Rectal smooth muscle tissue (tissue), 1 donor: Measurements from ENCODE around the gene BDNF.

Experiments
- H3K27ac ChIP-seq: one replicate; pipeline ENCODE4 v1.7.0; 2013; ENCODE audit warnings: low read depth, low read length, inconsistent platforms
- H3K27me3 ChIP-seq: one replicate; pipeline ENCODE4 v1.7.0; 2013; ENCODE audit warnings: low read length; ENCODE audit not compliant: control insufficient read depth, insufficient read depth
- H3K36me3 ChIP-seq: one replicate; pipeline ENCODE4 v1.7.0; 2013; ENCODE audit warnings: low read length; ENCODE audit not compliant: control insufficient read depth, insufficient read depth
- H3K4me1 ChIP-seq: one replicate; pipeline ENCODE4 v1.7.0; 2013; ENCODE audit warnings: low read length; ENCODE audit not compliant: control insufficient read depth, insufficient read depth
- H3K4me3 ChIP-seq: one replicate; pipeline ENCODE4 v1.7.0; 2013; ENCODE audit warnings: low read length
- H3K9ac ChIP-seq: one replicate; pipeline ENCODE4 v1.7.0; 2013; ENCODE audit warnings: low read length

Gene BDNF

DNA sequence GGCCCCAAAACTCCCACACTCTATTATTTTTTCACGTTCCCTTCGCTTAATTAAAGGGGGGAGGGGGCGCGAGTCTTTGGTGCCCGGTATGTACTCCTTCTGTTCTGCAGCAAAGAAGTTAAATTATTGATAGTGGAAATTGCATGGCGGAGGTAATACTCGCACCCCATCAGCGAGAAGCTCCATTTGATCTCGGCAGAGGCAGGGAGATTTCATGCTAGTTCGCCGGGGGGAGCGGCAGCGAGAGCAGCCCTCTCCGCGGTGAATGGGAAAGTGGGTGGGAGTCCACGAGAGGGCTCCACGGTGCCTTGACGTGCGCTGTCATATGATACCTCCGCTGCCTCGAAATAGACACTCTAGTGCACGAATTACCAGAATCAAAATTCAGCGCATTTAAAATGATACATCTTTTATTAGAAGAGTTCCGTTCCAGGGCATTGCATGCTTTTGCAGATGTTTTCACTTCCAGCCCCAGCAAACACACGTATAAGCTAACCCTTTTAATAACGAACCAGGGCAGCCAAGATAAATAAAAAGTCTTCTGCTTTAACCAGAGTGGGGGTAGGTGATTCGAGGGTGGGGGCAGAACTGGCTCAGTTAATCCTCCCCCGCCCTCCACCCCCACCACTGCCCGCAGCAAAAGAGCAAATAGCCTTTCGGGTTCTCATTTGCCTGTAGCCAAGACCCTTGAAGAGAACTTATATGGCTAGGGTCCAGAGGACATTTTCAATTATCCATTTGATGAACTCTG lies 1.3 kb upstream of the BDNF start:
- no peak overlapping the region for H3K27ac ChIP-seq
- peaks cover 13% of the 10 kb centered on the region for H3K27me3 ChIP-seq
- H3K36me3 ChIP-seq: no peaks in the 10 kb centered on the region
- peaks cover 3% of the 10 kb centered on the region for H3K4me1 ChIP-seq
- H3K4me3 ChIP-seq: peak overlapping the region; percentile 76
- no peak overlapping the region for H3K9ac ChIP-seq

DNA sequence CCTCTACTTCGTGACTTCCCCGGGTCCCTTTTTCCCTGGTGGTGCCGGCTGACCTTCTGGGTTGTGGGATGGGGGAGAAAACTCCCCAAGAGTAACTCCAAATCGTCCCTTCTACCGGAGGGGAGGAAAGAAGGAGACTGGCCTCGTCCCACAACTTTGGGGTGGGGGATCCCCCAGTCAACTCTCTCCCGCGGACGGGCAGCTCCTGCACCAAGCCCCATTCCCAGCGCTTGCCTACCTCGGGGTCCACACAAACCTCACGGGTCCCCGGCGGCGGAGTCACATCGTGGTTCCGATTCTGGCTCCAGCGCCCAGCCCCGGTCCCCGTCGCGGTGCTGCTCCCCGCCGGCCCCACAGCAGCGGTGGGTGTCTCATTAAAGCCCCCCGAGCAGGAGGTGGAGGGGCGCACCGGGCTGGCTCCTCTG lies 317 bp downstream of the BDNF start:
- Histone ChIP-seq H3K27ac (no peak overlapping the region), H3K4me1 (peaks cover 3% of the 10 kb centered on the region), H3K4me3 (peak overlapping the region; percentile 48), H3K27me3 (peaks cover 13% of the 10 kb centered on the region), H3K9ac (no peak overlapping the region), H3K36me3 (no peaks in the 10 kb centered on the region)

DNA sequence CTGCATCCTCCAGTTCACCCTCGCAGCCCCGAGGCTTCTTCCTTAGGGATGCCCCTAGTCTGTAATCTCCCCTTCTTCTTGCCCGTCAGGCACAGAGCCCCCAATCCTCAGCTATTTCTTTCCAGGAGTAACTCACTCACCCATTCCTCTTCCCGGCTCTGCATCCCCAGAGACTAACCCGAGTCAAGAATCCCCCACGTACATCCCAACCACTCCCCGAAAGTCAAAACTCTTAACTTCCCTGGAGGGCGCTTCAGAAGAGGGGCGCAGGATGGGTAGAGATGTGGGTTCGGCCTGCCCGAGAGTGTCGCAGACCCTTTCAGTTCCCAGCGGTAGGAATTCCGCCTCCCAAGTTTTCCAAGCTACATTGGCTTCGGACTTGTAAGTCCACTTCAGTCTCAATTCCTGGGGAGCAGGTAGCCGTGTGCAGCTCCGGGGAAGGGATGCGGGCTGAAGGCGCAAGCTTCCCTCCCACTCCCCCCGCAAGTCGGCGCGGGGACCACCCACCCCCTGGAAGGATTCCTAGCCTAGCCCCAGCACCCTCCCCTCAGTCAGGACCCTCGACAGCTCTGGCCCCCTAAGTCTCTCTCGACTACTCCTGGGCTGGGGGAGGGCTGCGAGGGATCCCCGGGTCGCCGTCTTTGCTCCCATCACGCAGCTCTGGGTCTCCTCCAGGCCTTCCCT lies 871 bp downstream of the BDNF start:
- H3K9ac ChIP-seq: no peak overlapping the region
- H3K4me1 ChIP-seq: peaks cover 3% of the 10 kb centered on the region
- peak overlapping the region; percentile 48 for H3K4me3 ChIP-seq
- no peak overlapping the region for H3K27ac ChIP-seq
- no peaks in the 10 kb centered on the region for H3K36me3 ChIP-seq
- H3K27me3 ChIP-seq: peaks cover 13% of the 10 kb centered on the region

DNA sequence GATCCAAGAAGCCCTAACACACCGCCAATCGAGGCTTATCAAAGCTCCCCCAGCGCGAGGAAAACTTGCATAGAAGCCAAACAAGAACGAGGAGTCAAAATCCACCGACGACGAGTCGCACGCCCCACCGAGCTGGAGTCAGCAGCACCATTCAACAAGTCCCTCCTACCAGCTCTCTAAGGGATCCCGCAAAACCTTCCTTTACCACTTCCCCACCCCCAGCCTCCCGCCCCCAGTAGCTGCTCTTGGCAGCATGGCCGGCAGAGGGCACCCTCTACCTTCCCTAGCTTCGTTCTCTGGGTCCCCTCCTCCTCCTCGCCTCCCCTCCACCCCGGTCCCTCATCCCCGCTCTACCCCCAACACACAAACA lies 1.4 kb downstream of the BDNF start:
- peaks cover 13% of the 10 kb centered on the region for H3K27me3 ChIP-seq
- H3K36me3 ChIP-seq: no peaks in the 10 kb centered on the region
- H3K27ac ChIP-seq: no peak overlapping the region
- peaks cover 3% of the 10 kb centered on the region for H3K4me1 ChIP-seq
- H3K9ac ChIP-seq: no peak overlapping the region
- H3K4me3 ChIP-seq: peak overlapping the region; percentile 48

DNA sequence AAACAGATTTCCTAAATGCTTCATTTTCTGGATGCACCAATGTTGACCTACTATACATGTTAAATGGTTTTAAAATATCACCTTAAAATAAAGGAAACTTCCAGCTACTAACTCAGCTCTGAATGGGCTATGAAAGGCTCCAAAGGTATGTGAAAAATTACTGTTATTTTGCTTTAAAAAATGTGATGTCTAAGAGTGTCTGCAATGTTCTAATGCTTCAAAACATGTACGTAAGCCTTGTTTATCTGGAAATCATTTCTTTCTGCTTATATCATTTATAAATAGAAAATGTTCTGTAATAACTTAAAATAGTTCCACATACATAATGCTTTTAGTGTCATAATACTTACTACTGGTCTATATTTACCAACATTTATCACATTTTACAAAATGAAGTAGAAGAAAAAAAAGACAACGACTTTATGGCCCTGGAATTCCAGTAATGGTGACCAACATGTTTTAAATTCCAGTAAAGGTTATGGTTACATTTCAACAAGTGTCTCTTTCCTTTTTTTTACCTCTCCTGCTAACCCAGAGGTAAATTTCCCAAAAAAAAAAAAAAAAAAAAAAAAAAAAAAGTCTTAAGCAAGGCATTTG lies 2.5 kb downstream of the BDNF start:
- H3K27ac ChIP-seq: no peak overlapping the region
- H3K27me3 ChIP-seq: peaks cover 13% of the 10 kb centered on the region
- peaks cover 3% of the 10 kb centered on the region for H3K4me1 ChIP-seq
- H3K4me3 ChIP-seq: no peak overlapping the region
- no peak overlapping the region for H3K9ac ChIP-seq
- H3K36me3 ChIP-seq: no peaks in the 10 kb centered on the region

DNA sequence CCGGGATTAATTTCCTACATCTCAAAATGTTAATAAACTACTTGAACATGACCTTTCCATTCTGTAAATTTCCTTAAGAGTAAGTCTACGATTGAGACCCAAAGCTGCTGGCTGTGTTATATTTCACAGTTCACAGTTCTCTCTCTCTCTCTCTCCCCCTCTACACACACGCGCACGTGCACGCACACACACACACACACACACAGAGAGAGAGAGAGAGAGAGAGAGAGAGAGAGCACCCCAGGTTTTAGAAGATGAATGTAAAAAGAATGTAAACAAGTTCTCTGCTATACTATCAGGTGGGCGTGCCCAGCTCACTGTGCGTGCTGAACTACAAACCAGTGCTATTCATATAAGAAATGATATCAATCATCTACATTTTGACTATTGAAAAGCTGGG lies 3.3 kb downstream of the BDNF start:
- H3K27ac ChIP-seq: no peak overlapping the region
- H3K9ac ChIP-seq: no peak overlapping the region
- peaks cover 9% of the 10 kb centered on the region for H3K27me3 ChIP-seq
- no peaks in the 10 kb centered on the region for H3K36me3 ChIP-seq
- peaks cover 3% of the 10 kb centered on the region for H3K4me1 ChIP-seq
- H3K4me3 ChIP-seq: no peak overlapping the region

DNA sequence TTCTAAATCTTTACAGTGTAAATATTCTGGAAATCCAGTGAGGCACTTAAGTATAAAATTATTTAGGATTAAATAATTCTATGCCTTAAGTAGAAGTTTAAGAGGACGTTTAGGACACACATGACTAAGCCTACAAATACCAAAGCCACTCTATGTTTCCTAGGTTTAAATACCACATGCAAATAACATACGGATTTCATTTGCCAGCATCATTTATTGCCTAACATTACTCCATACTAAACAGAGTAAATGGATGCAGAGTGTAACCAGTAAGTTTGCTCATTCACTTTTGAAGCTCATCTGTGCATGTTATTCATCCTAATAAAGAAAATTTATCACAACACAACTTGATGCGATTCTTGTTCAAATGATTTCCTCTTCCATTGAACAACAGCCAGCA lies 4.1 kb downstream of the BDNF start:
- Histone ChIP-seq H3K4me1 (peaks cover 3% of the 10 kb centered on the region), H3K4me3 (no peak overlapping the region), H3K9ac (no peak overlapping the region), H3K27ac (no peak overlapping the region), H3K27me3 (peaks cover 6% of the 10 kb centered on the region), H3K36me3 (no peaks in the 10 kb centered on the region)

DNA sequence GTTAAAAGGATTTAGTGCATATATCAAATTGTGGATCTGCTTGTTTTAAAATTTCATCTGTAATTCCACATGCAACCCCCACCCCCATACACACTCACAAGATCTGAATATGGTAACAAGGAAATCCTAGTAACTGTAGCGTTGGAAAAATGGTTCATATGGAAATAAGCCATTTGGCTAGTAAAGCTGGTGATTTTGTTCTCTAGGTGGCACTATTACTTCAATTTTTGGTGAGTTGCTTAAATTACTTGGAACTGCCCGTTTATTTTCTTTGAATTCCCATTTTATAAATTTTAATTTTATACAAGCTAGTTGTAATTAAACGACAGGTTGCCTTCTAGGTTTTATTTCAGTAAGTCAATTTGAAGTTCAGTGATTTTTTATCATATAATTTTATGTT lies 5.3 kb downstream of the BDNF start:
- no peak overlapping the region for H3K4me3 ChIP-seq
- peaks cover 3% of the 10 kb centered on the region for H3K4me1 ChIP-seq
- H3K36me3 ChIP-seq: no peaks in the 10 kb centered on the region
- H3K27me3 ChIP-seq: peaks cover 2% of the 10 kb centered on the region
- H3K27ac ChIP-seq: no peak overlapping the region
- H3K9ac ChIP-seq: no peak overlapping the region

DNA sequence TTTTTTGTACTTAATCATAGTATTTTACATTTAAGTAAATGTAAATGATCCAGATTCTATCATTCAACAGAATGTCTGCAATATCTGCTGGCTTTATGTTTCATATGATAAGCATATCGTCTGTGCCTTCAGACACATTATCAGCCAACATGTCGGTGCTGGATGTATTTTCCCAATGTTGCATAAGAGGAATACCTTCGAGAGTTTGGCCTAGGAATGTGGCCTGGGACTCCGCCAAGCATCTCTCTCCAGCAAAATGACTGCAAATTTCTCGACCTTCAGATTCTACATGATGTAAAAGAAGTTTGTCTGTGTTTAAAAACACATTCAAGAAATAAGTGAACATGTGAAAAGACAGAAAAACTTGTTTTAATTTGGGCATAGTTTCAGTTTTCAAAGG lies 6.9 kb downstream of the BDNF start:
- Histone ChIP-seq H3K36me3 (no peaks in the 10 kb centered on the region), H3K9ac (no peak overlapping the region), H3K27me3 (no peaks in the 10 kb centered on the region), H3K27ac (no peak overlapping the region), H3K4me3 (no peak overlapping the region), H3K4me1 (no peaks in the 10 kb centered on the region)

DNA sequence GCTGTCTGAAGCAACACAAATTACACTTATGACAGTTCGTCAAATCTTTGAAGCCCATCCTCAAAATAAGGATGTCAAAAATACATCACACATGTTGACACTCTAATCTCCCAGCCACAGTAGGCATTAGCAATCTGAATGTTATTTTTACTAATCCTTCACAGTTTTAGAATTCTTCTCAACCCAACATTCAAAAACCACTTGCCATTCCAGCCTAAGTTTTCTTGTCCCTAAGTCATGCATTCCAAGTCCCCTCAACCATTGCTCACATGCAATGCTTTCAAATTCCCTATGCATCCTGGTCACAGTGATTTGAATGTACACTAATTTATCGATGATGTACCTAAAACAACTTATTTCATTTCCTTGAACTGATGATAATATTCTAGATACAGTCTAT lies 7.5 kb downstream of the BDNF start:
- H3K4me3 ChIP-seq: no peak overlapping the region
- no peaks in the 10 kb centered on the region for H3K4me1 ChIP-seq
- H3K9ac ChIP-seq: no peak overlapping the region
- H3K27ac ChIP-seq: no peak overlapping the region
- H3K36me3 ChIP-seq: no peaks in the 10 kb centered on the region
- H3K27me3 ChIP-seq: no peaks in the 10 kb centered on the region

DNA sequence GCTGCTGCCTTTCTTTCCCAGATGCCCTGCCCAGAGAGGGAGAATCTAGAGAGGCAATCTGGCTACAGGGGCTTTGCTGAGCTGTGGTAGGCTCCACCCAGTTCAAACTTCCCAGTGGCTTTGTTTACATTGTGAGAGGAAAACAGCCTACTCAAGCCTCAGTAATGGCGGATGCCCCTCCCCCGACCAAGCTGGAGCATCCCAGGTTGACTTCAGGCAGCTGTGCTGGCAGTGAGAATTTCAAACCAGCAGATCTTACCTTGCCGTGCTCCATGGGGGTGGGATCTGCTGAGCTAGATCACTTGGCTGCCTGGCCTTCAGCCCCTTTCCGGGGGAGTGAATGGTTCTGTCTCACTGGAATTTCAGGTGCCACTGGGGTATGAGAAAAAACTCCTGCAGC lies 12.2 kb downstream of the BDNF start:
- Histone ChIP-seq H3K4me1 (no peaks in the 10 kb centered on the region), H3K9ac (no peak overlapping the region), H3K27ac (no peak overlapping the region), H3K36me3 (no peaks in the 10 kb centered on the region), H3K4me3 (no peak overlapping the region), H3K27me3 (no peaks in the 10 kb centered on the region)

DNA sequence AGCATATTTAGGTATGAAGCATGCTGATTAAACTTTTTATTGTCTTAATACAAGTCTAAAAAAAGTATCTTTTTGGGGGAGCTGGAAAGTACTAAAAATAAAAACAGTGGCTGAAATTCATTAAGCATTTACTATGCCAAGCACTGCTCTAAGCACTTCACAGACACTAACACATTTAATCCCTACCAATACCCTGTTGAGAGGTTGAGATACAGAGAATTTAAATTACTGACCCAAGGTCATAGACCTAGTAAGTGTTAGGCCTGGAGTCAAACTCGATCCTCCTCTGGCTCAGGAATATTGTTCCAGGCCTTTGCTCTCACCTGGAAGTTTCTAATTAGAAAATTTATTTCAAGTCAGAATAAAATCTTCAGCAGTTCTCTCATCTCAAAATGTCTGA lies 18.6 kb downstream of the BDNF start:
- H3K27ac ChIP-seq: no peak overlapping the region
- no peak overlapping the region for H3K9ac ChIP-seq
- no peaks in the 10 kb centered on the region for H3K4me1 ChIP-seq
- H3K36me3 ChIP-seq: no peaks in the 10 kb centered on the region
- H3K4me3 ChIP-seq: no peak overlapping the region
- H3K27me3 ChIP-seq: no peaks in the 10 kb centered on the region
